Stimulated activated CD4-positive, alpha-beta T cell treated with anti-CD3 and anti-CD28 coated beads, TNF-alpha, amount 100 ng/mL, for 24 hours (primary cell): ENCODE measurements around the gene NPAS3.
A peak's percentile ranks its signal among the peaks of the same experiment; 100 is the strongest.

Experiments
- DNase-seq, 3 experiments: peaks; one replicate each; pipeline ENCODE4 v3.0.0-alpha.2; 2020; ENCODE audit warnings: low read depth in 3 of 3

Gene NPAS3

DNA sequence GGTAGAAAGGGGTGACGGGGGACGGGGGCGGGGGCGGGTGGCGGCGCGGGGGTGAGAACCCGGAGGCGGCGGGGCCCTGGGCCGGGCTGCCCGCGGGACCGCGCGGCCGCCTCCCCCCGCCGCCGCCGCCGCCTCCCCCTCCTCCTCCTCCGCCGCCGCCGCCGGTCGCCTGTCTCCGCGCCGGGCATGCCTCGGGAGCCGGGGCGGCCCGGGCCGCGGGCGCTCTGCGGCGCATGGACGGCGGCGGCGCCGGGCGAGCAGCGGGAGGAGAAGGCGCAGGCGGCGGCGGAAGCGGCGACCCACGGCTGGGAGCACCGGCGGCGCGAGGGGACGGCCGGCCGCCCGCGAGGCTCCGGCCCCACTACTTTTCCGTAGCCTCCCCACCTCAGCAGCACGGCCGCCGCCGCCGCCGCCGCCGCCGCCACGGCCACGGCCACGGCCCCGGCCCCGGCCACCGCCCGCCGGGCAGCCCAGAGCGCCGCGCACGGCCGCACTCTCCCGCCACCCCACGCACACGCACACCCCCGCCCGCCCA, at the start of gene NPAS3:
TSS of gene NPAS3 (plus strand) at position 161 of the 535 bp plus-strand sequence.
- no peak for DNase-seq

- no peak for DNase-seq
Observed at GRCh38 chr14:32896979-32897697, 41.5 kb upstream of the NPAS3 start.

GRCh38 chr14:32897698-32898064, 41.0 kb upstream of the NPAS3 start:
- no peak for DNase-seq

GRCh38 chr14:32898876-32899275, 39.8 kb upstream of the NPAS3 start:
- no peak for DNase-seq

DNA sequence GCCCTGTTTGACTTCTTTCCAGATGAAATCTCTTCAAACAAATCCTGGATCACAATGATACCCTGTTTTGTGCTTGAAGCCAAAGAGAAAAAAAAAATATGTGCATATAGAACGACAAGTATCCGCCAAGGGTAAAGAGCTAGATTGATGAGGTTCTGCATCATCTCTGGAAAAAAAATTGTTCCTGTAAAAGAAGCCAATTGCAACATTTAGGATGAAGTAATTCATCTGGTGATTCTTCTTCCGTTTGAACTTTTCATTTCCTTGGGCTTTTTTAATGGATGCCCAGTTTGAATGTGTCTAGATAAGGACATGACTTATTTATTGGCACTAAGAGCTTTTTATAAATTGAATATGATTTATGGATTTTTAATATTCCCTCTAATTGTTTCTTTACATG, 38.1 kb upstream of the NPAS3 start:
- DNase-seq, result no peak

GRCh38 chr14:32905013-32905412, 33.7 kb upstream of the NPAS3 start:
- no peak for DNase-seq

GRCh38 chr14:32906672-32907071, 32.0 kb upstream of the NPAS3 start:
- no peak for DNase-seq

GRCh38 chr14:32908196-32909084, 30.2 kb upstream of the NPAS3 start:
- DNase-seq, result no peak

DNA sequence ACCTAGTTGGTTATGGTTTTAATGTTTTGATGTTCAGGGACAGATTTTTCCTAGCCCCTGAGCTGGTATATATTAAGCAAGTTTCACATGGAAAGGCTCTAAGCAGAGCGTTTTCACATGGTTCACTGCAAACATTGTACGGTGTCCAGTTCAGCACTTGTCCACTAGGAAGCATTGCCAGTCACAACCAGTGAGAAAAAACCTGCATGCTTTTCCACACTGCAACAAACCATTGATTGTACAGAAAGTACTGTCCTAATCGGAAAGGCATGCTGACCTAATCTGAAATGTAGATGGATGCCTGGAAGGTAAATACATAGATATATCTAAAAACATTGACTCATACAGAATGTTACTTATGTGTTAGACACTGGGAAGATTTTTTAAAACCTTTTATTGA, 25.0 kb upstream of the NPAS3 start:
- DNase-seq, result no peak

DNA sequence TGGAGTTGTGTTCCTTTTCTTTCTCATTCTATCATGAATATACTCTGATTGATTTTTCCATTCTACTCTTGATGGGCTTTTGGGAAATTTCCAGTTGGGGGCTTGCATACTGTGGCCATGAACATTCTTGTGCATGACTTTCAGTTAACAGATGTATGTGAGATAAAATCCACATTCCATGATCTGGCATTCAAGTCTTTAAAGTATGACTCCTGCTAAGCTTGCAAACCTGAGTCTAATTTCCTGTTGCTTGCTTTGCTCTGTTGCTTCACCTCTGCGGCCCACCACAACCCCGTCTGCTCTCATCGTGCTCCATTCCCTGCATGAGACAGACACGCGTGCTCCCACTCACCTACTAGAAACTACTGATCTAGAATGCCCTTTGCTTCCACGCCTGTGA, 24.3 kb upstream of the NPAS3 start:
- DNase-seq, result no peak

GRCh38 chr14:32920696-32921276, 17.9 kb upstream of the NPAS3 start:
- DNase-seq, result no peak

DNA sequence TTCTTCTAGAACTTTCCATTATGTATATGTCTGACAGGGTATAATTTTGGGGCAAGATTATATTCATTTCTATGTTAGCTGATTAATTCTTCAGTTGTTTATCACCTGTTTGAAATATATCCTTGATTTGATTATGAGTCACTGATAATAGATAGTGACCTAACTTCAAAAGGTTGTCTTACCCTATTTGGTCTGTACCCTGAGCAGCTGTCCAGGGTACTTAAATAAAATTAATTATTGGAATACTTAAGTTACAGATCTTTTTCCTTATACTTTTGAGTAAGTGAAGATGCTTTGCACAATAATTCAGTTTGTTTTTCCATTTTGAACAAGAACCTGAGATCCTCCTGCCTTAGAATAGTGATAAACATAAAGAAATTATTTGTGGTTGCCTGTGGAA, 13.2 kb upstream of the NPAS3 start:
- DNase-seq, result no peak

DNA sequence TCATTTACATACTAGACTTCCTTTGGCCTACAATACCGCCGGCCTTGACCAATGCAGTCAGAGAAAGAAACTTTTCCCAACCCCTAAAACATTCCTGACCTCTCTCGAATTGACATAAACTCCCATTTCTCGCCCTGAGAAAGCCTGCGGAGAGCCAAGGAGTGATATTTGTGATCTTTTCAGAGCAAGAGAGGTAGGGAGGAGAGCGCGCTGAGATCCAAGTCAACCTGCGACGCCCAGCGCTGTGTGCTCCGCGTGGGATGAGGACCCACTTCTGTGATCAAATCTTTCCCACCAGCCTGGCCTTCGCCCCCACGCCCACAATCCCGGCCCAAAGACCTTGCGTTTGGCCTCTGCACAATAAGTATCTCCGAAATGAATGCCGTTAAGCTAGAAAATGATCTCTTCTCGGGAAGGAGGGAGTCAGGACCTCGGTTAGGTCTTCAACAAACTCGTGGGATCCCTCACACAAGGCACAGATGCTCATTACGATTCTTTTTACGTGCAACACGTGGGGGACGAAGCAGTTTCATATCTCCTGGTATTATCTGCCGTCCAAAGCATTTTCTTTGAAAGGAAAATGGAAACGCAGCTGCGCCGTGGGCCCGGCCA, 6.3 kb upstream of the NPAS3 start:
- no peak for DNase-seq

- no peak for DNase-seq
Observed at GRCh38 chr14:32932914-32933628, 5.6 kb upstream of the NPAS3 start.

DNA sequence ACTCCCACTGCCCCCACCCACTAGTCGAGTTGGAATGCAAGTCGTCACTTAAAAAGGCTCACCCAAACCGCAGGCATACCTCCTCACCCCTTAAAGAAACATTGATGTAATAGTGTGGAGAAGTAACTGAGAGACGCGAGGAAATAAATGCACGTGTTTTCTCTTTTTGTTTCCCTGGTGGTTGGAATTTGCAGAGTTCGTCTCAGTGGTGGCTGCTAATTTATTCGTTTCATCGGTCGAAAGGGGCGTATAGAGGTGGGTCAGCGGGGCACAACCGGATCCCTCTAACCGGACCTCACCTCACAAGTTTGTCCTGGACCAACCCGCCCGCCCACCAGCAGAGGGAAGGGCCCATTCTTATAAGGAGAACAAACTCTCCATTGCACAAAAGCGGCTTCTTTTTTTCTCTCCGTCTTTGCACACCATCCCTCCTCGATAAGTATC, 5.0 kb upstream of the NPAS3 start:
- DNase-seq, result no peak

- DNase-seq, result no peak
Observed at GRCh38 chr14:32934073-32934880, 4.4 kb upstream of the NPAS3 start.

DNA sequence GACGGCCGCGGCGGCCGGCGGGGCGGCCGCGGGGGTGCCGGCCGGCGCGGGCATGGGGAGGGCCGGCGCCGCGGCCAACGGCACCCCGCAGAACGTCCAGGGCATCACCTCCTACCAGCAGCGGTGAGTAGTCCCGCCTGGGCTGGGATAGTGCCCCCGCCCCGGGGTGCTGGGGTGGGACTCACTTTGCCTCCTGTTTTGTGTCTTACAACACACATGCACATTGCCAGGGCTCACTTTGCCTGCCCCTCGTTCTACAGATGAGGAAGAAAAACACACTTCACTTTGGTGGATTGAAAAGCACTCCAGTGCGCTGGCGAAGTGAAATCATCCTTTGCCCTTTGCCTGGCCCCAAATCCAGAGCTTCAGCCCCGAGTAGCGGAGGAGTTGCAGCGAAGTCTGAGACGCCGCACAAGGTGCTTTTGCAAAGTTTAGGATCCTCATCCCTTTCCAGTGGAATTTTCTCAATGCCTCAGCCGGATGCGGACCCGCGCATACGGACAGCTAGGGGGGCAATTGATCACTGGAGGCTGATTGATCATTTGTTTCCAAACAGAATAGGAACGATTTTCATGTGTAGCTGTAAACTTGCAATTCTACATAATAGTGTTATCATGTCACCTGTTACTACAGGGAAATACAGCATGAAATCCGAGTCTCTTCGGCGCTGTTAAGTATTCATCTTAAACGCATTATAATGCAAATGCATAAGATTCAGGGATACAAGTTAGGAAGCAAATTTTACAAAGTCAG, 3.6 kb upstream of the NPAS3 start:
- no peak for DNase-seq

- peak in 1 of 3 experiments; percentile 29 for DNase-seq
Observed at GRCh38 chr14:32939254-32940065, 781 bp downstream of the NPAS3 start.
